Measurements from ENCODE around the gene SYNPO. TPM values are rescaled to one million over a fixed set of nuclear protein-coding genes. Genes with fewer than 3 reads are reported as not detected.
A peak's percentile ranks its signal among the peaks of the same experiment; 100 is the strongest.

SYNPO gene
- total RNA-seq, 1 experiment from 2014 or later: not detected

DNA sequence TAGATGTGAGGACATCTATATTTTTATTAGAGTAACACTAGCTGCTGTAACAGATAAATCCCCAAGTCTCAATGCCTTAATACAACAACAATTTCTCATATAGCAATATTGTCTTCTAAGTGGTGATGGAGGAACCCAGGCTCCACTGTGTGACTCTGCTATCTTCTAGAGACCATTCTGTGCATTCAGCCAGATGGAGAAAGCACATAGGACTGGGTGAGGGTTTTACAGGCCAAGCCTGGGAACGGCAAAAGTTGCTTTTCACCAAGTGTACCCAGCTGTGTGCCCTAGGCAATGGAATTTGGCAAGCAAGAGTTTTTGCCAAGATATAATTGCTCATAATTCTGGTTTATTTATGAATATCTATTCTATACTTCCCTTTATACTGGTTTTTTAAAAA is 48.7 kb downstream of the SYNPO start:
- Histone ChIP-seq H3K9ac (ENCODE audit: low read length) (no peak overlapping the region), H2AFZ (ENCODE audit: low read length) (no peak overlapping the region), H3K27me3 (ENCODE audit: low read length) (no peaks in the 10 kb centered on the region), H4K20me1 (ENCODE audit: insufficient read depth, low read depth, low read length) (no peaks in the 10 kb centered on the region), H3K79me2 (ENCODE audit: low read length) (no peaks in the 10 kb centered on the region), H3K27ac (ENCODE audit: low read length) (no peak overlapping the region), H3K4me1 (ENCODE audit: low read length) (no peaks in the 10 kb centered on the region), H3K9me2 (replicated peaks; ENCODE audit: insufficient read depth, low read length) (no peaks in the 10 kb centered on the region), H3K4me3 (ENCODE audit: low read length) (no peak overlapping the region), H3K9me3 (ENCODE audit: low read length) (no peaks in the 10 kb centered on the region), H3K4me2 (ENCODE audit: low read depth, low read length, poor library complexity, severe bottlenecking) (no peak overlapping the region), H3K36me3 (ENCODE audit: insufficient read depth, low read length) (peaks cover 29% of the 10 kb centered on the region; the same call in 1 of the 2 replicates)
- DNase-seq: no peak

DNA sequence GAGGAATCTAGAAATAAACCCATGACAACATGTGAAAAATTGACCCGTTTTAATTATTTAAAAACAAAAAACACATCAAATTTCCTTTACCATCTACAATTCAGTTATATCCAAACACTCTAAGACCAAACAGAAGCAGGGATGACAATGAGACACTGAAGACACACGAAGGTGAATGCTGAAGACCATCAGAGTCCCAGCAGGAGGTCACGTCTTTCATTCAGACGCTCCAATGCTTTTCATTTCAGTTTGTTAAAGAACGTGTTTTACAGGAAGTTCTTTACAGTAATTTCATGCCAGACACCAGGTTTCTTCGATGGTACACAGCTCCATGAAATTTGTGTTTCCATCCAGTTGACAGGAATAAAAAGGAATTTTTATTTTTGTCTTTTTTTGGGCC is 50.3 kb downstream of the SYNPO start:
- peaks cover 43% of the 10 kb centered on the region; the same call in 1 of the 2 replicates for H3K36me3 ChIP-seq (ENCODE audit: insufficient read depth, low read length)
- no peak for DNase-seq

DNA sequence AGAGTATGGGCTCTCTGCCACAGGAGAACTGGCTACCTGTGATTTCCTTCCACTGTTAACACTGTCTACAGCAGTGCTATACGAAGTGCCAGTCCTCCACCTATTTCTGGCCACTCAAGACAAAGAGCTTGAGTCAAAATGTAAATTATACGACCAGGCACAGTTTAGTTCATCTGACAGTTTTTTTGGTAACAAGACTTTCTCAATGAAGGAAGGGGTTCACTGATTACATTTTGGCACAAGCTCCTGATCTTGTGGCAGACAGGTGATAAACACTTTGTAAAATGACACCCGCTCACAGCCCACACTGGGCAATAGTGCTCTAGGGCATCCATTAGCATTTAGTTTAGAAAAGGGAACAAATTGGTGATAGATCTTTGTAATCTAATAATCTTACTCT is 51.8 kb downstream of the SYNPO start:
- H4K20me1 ChIP-seq (ENCODE audit: insufficient read depth, low read depth, low read length): no peaks in the 10 kb centered on the region
- no peaks in the 10 kb centered on the region for H3K9me3 ChIP-seq (ENCODE audit: low read length)
- H3K4me2 ChIP-seq (ENCODE audit: low read depth, low read length, poor library complexity, severe bottlenecking): no peak overlapping the region
- DNase-seq: no peak
- H3K4me3 ChIP-seq (ENCODE audit: low read length): no peak overlapping the region
- no peak overlapping the region for H3K27ac ChIP-seq (ENCODE audit: low read length)
- H2AFZ ChIP-seq (ENCODE audit: low read length): no peak overlapping the region
- H3K79me2 ChIP-seq (ENCODE audit: low read length): no peaks in the 10 kb centered on the region
- H3K9me2 ChIP-seq (replicated peaks; ENCODE audit: insufficient read depth, low read length): no peaks in the 10 kb centered on the region
- no peaks in the 10 kb centered on the region for H3K4me1 ChIP-seq (ENCODE audit: low read length)
- no peaks in the 10 kb centered on the region for H3K27me3 ChIP-seq (ENCODE audit: low read length)
- H3K9ac ChIP-seq (ENCODE audit: low read length): no peak overlapping the region
- H3K36me3 ChIP-seq (ENCODE audit: insufficient read depth, low read length): peaks cover 53% of the 10 kb centered on the region; the same call in 1 of the 2 replicates

More for the DNA sequence above, 50.3 kb downstream of the SYNPO start:
- H3K9me2 ChIP-seq (replicated peaks; ENCODE audit: insufficient read depth, low read length): no peaks in the 10 kb centered on the region
- H3K4me3 ChIP-seq (ENCODE audit: low read length): no peak overlapping the region
- no peaks in the 10 kb centered on the region for H3K27me3 ChIP-seq (ENCODE audit: low read length)
- no peak overlapping the region for H2AFZ ChIP-seq (ENCODE audit: low read length)
- H3K4me1 ChIP-seq (ENCODE audit: low read length): no peaks in the 10 kb centered on the region
- H3K9ac ChIP-seq (ENCODE audit: low read length): no peak overlapping the region
- no peak overlapping the region for H3K27ac ChIP-seq (ENCODE audit: low read length)
- H4K20me1 ChIP-seq (ENCODE audit: insufficient read depth, low read depth, low read length): no peaks in the 10 kb centered on the region
- H3K79me2 ChIP-seq (ENCODE audit: low read length): no peaks in the 10 kb centered on the region
- H3K9me3 ChIP-seq (ENCODE audit: low read length): no peaks in the 10 kb centered on the region
- H3K4me2 ChIP-seq (ENCODE audit: low read depth, low read length, poor library complexity, severe bottlenecking): no peak overlapping the region

DNA sequence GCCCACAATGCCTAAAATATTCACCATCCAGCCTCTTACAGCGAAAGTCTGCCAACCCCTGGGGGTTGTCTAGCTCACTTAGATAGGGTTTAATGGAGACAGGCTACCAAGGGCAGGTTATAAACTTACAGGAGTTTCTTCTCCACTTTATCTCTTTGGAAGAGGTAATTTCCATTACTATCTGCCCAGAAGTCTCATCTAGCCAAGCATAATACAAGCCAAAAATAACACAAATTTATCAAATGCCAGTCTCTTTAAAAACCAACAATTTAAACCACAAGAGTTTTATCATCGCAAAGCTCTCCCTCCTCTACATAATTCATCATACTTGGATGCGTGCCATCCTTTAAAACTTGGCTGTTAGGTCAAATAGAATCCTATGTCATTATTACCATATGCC is 54.2 kb downstream of the SYNPO start:
- Histone ChIP-seq H3K27ac (ENCODE audit: low read length) (no peak overlapping the region), H3K27me3 (ENCODE audit: low read length) (no peaks in the 10 kb centered on the region), H3K9ac (ENCODE audit: low read length) (no peak overlapping the region), H3K79me2 (ENCODE audit: low read length) (peaks cover 13% of the 10 kb centered on the region), H3K9me3 (ENCODE audit: low read length) (no peaks in the 10 kb centered on the region), H3K4me2 (ENCODE audit: low read depth, low read length, poor library complexity, severe bottlenecking) (no peak overlapping the region), H4K20me1 (ENCODE audit: insufficient read depth, low read depth, low read length) (no peaks in the 10 kb centered on the region), H3K9me2 (replicated peaks; ENCODE audit: insufficient read depth, low read length) (no peaks in the 10 kb centered on the region), H3K36me3 (ENCODE audit: insufficient read depth, low read length) (peaks cover 72% of the 10 kb centered on the region; the same call in 1 of the 2 replicates), H3K4me1 (ENCODE audit: low read length) (peaks cover 6% of the 10 kb centered on the region), H2AFZ (ENCODE audit: low read length) (no peak overlapping the region), H3K4me3 (ENCODE audit: low read length) (no peak overlapping the region)
- no peak for DNase-seq

DNA sequence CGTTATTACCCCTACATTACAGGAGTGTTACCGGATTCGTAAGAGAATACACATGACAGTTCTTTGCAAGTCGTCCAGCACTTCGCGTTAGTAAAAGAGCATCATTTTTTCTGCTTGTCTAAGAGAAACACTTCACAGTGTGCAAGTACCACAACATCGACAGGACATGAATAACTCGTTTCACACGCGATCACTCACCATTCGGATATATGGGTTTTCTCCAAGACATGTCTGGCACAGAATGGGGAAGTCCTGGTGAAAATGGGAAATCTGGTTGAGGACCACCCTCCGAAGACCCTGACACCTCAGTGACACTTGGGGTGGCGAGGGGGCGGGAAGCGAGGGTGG is 59.8 kb downstream of the SYNPO start:
- peak; percentile 49 for DNase-seq
- Histone ChIP-seq H2AFZ (ENCODE audit: low read length) (no peak overlapping the region), H3K9ac (ENCODE audit: low read length) (peak overlapping the region; percentile 100), H4K20me1 (ENCODE audit: insufficient read depth, low read depth, low read length) (peaks cover 5% of the 10 kb centered on the region; the same call in 1 of the 2 replicates), H3K4me2 (ENCODE audit: low read depth, low read length, poor library complexity, severe bottlenecking) (peak overlapping the region; percentile 92), H3K27ac (ENCODE audit: low read length) (no peak overlapping the region; the same call in 1 of the 2 replicates), H3K9me2 (replicated peaks; ENCODE audit: insufficient read depth, low read length) (no peaks in the 10 kb centered on the region), H3K9me3 (ENCODE audit: low read length) (no peaks in the 10 kb centered on the region), H3K27me3 (ENCODE audit: low read length) (no peaks in the 10 kb centered on the region), H3K4me1 (ENCODE audit: low read length) (peaks cover 18% of the 10 kb centered on the region), H3K4me3 (ENCODE audit: low read length) (peak overlapping the region; percentile 75), H3K36me3 (ENCODE audit: insufficient read depth, low read length) (peaks cover 35% of the 10 kb centered on the region; the same call in 1 of the 2 replicates), H3K79me2 (ENCODE audit: low read length) (peaks cover 25% of the 10 kb centered on the region)

DNA sequence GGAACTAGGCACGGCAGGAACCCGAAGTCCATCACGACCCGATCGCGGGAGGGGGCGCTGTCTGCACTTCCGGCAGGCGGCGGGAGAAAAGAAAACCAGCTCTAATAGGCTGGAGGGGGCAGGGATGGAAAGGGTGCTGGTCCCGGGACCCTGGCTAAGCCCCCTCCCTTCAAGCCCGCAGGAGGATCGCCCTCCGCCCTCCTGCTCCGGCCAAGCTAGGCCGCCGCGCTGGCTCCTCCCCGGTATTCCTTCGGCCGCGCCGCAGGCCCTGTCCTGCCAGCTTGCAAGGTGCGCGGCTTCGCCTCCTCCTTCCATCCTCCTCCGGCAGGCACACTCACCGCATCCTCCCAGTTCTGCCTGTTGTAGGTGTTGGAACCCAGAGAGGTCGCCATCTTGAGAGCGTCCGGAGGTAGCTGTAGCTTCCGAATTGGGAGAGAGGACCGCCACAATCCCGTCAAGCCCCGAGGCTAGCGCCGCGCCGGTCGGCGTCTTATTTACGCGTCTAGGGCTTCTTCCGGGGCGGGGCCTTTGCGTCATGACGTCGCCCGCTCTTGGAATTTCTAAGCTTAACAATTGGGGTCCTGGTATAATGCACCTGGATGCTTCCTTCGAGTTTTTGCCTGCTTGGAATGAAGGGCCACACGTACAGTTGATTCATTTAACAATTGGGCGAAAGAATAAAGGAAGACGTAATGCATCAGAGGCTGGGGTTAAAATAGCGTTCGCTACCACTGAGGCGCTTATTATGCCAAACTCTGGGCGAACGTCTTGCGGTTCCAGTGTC is 60.3 kb downstream of the SYNPO start, which contains the start of gene RBM22:
Gene RBM22 (minus strand): TSS at position 469 of the 784 bp plus-strand sequence. CDS start 77 bp downstream, at position 392.
- peaks cover 5% of the 10 kb centered on the region; the same call in 1 of the 2 replicates for H4K20me1 ChIP-seq (ENCODE audit: insufficient read depth, low read depth, low read length)
- peaks cover 18% of the 10 kb centered on the region for H3K4me1 ChIP-seq (ENCODE audit: low read length)
- H3K4me2 ChIP-seq (ENCODE audit: low read depth, low read length, poor library complexity, severe bottlenecking): peak within 1 kb of the TSS; percentile 92
- H3K9me2 ChIP-seq (replicated peaks; ENCODE audit: insufficient read depth, low read length): no peaks in the 10 kb centered on the region
- DNase-seq: peak; percentile 96
- no peaks in the 10 kb centered on the region for H3K9me3 ChIP-seq (ENCODE audit: low read length)
- no peaks in the 10 kb centered on the region for H3K27me3 ChIP-seq (ENCODE audit: low read length)
- peaks cover 25% of the 10 kb centered on the region for H3K79me2 ChIP-seq (ENCODE audit: low read length)
- peak within 1 kb of the TSS; percentile 100 for H3K9ac ChIP-seq (ENCODE audit: low read length)
- H3K27ac ChIP-seq (ENCODE audit: low read length): peak within 1 kb of the TSS; percentile 76
- peak within 1 kb of the TSS; percentile 99 for H2AFZ ChIP-seq (ENCODE audit: low read length)
- peak within 1 kb of the TSS; percentile 75 for H3K4me3 ChIP-seq (ENCODE audit: low read length)
- H3K36me3 ChIP-seq (ENCODE audit: insufficient read depth, low read length): peaks cover 29% of the 10 kb centered on the region; the same call in 1 of the 2 replicates

DNA sequence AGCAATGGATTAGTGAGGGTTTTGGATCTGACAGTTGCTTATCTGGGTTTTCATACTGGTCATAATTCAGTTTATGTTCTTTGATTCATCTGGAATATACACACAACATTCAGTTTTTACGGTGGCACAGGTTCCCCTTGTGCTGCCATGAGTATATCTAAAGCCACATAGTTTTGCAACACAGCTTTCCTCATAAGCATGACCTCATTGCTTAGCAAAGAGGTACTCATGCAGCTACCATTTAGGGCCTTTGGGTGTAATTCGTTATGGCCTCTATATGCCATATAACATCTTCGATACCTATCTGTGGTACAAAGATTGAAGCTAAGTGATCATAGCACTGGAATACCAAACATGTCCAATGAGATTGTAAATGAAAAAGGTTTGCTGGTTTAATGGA is 63.3 kb downstream of the SYNPO start:
- Histone ChIP-seq H3K9me2 (replicated peaks; ENCODE audit: insufficient read depth, low read length) (no peaks in the 10 kb centered on the region), H2AFZ (ENCODE audit: low read length) (no peak overlapping the region), H3K9me3 (ENCODE audit: low read length) (no peaks in the 10 kb centered on the region), H3K4me2 (ENCODE audit: low read depth, low read length, poor library complexity, severe bottlenecking) (no peak overlapping the region), H3K27ac (ENCODE audit: low read length) (no peak overlapping the region), H3K4me1 (ENCODE audit: low read length) (peaks cover 18% of the 10 kb centered on the region), H4K20me1 (ENCODE audit: insufficient read depth, low read depth, low read length) (peaks cover 5% of the 10 kb centered on the region; the same call in 1 of the 2 replicates), H3K4me3 (ENCODE audit: low read length) (no peak overlapping the region), H3K9ac (ENCODE audit: low read length) (no peak overlapping the region), H3K79me2 (ENCODE audit: low read length) (peaks cover 21% of the 10 kb centered on the region), H3K27me3 (ENCODE audit: low read length) (no peaks in the 10 kb centered on the region), H3K36me3 (ENCODE audit: insufficient read depth, low read length) (peaks cover 9% of the 10 kb centered on the region; the same call in 1 of the 2 replicates)
- DNase-seq: no peak

DNA sequence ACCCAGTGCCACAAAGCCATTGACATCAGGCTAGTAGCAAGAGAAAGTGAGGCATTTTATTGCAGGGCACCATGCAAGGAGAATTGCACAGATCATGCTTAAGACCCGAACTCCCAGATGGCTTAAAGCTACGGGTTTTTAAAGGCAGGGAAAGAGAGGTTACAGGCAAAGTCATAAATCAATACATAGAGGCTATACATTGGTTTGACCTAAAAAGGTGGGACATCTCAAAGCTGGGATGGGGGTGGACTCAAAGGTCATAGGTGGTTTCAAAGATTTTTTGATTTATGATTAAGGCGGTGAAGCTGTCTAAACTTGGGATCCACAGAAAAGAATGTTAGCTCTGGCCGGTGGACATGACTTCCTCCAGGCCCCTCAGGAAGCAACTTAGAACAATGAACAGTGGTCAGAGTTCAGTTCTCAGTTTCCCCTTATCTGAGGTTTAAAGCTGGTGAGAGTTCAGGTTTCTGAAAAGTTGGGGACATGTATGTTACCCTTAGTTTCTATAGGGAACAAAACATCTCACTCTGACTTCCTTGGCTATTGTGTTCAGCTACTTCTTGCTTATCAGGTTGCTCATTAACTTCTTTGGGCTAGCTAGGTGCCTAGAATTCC is 66.4 kb downstream of the SYNPO start:
- no peaks in the 10 kb centered on the region for H3K9me2 ChIP-seq (replicated peaks; ENCODE audit: insufficient read depth, low read length)
- no peaks in the 10 kb centered on the region for H4K20me1 ChIP-seq (ENCODE audit: insufficient read depth, low read depth, low read length)
- H2AFZ ChIP-seq (ENCODE audit: low read length): no peak overlapping the region
- H3K4me3 ChIP-seq (ENCODE audit: low read length): no peak overlapping the region
- DNase-seq: no peak
- no peaks in the 10 kb centered on the region for H3K27me3 ChIP-seq (ENCODE audit: low read length)
- no peak overlapping the region for H3K9ac ChIP-seq (ENCODE audit: low read length)
- H3K79me2 ChIP-seq (ENCODE audit: low read length): no peaks in the 10 kb centered on the region
- H3K9me3 ChIP-seq (ENCODE audit: low read length): no peaks in the 10 kb centered on the region
- H3K36me3 ChIP-seq (ENCODE audit: insufficient read depth, low read length): peaks cover 21% of the 10 kb centered on the region; the same call in 1 of the 2 replicates
- no peak overlapping the region for H3K27ac ChIP-seq (ENCODE audit: low read length)
- H3K4me1 ChIP-seq (ENCODE audit: low read length): peaks cover 3% of the 10 kb centered on the region
- no peak overlapping the region for H3K4me2 ChIP-seq (ENCODE audit: low read depth, low read length, poor library complexity, severe bottlenecking)

Data from Karpas-422 (cell line).